Posterior cingulate gyrus (tissue), 11 donors: Measurements from ENCODE around the gene CDPF1.
"Not testable (repeated sequence)": the region's sequence is repeated elsewhere in the genome, so short reads cannot be mapped to it uniquely, and the experiment has no call there.

Experiments used
- DNase-seq, 10 donors: peaks; one replicate each; pipeline versions ENCODE4 v3.0.0 to v3.0.0-alpha.2; 2020 to 2021; ENCODE audit warnings: mixed read lengths in 3 of 10
- intact Hi-C: fragments of 100-400 bp; cut with DNase I; formaldehyde crosslinking; loops from one replicate; pipeline ENCODE4 v1.15.1; 2023

The CDPF1 gene

DNA sequence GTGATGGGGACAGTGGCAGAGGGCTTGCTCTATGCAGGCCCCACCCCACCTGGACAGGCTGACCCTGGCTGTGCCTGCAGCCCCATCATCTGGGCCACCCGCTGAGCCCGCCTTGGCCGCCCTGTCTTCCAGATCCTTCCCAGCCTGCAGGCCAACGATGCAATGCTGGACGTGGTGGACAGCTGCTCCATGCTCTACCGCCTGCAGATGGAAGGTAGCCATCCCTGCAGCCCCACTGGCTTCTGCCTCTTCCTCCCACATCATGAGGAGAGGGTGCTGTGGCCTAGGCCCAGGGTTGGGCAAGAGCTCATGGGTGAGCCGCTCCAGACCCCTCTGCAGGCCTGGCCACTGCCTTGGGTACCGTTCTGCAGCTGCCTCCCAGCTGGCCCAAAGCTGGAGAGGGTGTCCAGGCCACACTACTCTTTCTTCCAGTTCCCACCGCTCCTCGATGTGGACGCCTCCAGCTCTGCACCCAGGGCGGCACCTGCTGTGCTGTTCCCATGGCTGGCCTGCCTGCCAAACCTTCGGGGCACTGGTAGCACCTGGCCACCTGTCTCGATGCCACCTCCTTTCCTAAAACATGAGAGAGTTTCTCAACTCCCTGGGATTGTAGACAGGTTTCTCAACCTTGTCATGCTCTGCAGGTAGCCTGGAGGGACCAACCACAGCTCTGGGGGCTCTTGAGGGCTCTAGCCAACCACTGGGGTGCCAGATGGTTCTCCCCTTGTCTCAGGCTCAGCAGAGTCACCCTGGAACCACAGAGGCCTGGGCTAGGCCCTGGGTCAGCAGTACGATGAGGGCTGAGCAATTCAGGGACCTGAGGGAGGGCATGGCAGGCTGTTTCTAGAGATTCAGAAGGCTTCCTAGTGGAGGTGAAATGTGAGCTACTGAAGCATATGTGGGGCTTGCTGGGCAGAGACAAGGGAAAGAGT, 37.1 kb upstream of the CDPF1 start:
- peak in 3 of 10 donors; percentile 9 to 73 (median 72) for DNase-seq

GRCh38 chr22:46286006-46286405, 35.9 kb upstream of the CDPF1 start:
- intact Hi-C loops = no loop called here
- peak in 1 of 10 donors; percentile 55 for DNase-seq

More for the DNA sequence above, 37.1 kb upstream of the CDPF1 start:
- intact Hi-C loops = no loop called here

DNA sequence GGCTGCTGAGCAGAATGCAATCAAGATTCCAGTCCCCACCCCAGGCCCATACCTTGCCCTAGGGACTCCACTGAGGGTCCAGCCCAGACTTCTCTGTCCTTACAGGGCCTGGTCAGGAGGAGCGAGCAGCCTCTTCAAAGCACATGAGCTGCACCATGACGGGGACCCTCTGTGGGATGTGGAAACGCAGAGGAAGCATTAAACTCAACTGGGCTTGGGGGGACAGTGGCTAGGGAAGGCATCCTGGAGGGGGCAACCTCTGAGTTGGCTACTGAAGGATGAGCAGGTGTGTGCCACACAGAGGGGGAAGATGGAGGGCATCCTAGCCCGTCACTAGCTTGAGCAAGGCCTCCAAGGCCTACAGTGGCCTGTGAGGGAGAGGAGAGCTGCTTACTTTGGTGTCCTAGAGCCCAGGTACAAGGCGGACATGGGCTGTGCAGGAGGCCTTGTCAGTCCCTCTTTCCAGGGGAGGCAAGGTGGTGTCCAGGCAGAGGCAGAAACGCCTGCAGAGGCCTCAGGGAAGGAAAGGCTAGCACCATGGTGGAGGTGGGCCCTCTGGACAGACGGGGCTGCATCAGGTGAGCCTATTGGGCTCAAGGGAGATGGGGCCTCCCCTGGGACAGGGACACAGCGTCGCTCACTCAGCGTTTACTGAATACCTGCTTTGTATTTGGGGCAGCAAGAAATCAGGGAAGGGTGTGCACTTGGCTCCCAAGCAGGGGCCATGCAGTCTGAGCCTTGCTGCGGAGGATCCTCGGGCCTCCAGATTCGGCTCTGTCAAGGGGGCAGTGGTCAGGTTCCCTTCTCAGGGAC, 32.0 kb upstream of the CDPF1 start:
- DNase-seq = peak in 3 of 10 donors; percentile 25 to 75 (median 54)
- intact Hi-C loops = no loop called here

DNA sequence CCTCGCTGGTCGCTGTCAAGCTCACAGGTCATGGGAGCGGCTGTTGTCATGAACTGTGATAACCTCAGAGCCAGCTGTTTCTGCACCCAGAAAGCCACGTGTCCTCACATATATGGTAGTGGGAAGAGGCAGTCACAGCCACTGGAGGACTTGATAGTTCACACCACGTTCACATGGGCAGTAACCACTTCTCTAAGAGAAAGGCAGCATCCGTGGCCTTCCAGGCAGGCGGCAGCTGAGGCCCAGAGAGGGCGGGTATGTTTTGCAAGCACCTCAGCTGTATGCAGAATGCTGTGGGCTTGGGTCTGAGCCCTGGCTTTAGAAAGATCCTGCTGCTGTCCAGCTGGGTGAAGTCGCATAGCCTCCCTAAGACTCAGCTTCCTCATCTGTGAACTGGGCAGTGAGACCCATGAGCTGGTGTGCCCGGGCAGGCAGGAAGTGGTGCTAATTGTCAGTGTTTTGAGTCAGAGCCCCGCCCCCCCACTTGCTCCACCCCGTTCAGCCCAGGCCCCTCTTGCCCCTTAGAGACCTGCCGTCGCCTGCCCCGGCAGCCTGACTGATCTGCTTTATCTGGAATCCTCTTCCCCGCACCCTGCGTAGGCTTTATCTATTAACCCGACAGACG, 31.0 kb upstream of the CDPF1 start:
- intact Hi-C loops = no loop called here
- peak in 6 of 10 donors; percentile 28 to 87 (median 51) for DNase-seq

GRCh38 chr22:46280063-46280817, 30.1 kb upstream of the CDPF1 start:
- DNase-seq = peak in 3 of 10 donors; percentile 60 to 80 (median 69)
- intact Hi-C loops = no loop called here

DNA sequence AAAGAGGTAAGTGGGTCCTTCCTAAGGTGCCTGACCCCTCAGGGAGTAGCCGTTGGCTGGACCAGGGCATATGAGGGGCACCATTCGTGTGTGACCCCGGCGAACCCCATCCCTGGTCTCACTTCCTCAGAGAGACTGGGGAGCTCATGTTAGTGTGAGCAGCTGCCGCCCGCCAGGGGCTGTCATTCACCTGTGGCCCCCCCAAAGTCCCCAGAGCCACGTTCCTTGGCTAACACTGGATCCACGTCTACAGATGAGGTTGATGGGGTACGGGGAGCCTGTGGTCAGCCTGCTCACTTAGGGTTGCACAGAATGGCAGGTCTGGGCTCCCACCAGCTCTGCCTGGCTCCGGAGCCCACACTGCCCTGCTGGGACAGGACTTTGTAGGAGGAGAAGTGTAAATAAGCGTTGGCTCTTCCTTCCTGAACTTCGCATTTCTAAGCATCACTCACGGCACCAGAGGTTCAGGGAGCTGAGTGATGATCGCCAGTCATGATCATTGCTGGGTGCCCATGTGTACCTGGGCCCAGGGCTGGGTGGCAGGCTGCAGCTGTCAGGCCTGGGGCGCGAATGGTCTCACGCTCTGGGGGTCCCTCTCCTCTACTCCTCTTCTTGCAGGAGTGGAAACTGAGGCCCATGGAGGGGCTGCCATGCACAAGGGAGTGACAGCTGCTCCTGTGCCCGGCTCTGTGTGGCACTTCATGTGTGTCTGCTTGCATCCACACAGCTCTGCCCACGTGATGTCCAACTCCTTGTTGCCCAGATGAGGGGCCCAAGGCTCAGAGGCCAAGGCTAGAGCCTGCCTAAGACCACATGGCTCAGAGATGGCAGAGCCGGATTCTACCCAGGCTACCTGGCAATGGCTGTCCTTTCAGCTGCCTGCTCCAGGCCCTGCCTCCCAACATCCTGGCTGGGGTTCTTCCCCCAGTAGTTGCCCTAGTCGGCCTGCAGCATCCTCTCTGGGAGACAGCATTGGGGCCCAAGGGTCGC, 28.9 kb upstream of the CDPF1 start:
- intact Hi-C loops = no loop called here
- DNase-seq = peak in 3 of 10 donors; percentile 57 to 71 (median 70)

- DNase-seq = peak in 1 of 10 donors; percentile 35
- intact Hi-C loops = no loop called here
Observed at GRCh38 chr22:46276563-46276962, 26.5 kb upstream of the CDPF1 start.

GRCh38 chr22:46275455-46276122, 25.5 kb upstream of the CDPF1 start:
- no peak for DNase-seq
- intact Hi-C loops = no loop called here

DNA sequence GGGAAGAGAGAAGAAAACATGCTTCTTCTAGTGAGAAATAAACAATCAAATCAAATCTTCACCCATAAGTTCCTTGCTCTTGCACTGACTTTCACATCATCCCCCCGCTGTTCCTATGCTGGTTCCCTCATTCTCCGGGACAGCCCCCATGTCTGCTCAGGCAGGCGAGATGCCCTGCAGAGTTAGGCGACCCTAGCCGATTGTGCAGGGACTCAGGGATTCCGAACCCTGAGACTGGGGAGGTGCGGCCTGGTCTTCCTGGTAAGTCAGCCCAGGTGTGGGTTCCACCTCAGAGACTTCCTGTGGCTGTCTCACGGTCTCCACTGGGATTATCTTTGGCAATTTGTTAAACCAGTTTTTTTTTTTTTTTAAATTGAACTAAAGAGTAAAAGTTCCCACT, 24.3 kb upstream of the CDPF1 start:
- intact Hi-C loops = no loop called here
- DNase-seq = peak in 2 of 10 donors; percentile 33 to 39

DNA sequence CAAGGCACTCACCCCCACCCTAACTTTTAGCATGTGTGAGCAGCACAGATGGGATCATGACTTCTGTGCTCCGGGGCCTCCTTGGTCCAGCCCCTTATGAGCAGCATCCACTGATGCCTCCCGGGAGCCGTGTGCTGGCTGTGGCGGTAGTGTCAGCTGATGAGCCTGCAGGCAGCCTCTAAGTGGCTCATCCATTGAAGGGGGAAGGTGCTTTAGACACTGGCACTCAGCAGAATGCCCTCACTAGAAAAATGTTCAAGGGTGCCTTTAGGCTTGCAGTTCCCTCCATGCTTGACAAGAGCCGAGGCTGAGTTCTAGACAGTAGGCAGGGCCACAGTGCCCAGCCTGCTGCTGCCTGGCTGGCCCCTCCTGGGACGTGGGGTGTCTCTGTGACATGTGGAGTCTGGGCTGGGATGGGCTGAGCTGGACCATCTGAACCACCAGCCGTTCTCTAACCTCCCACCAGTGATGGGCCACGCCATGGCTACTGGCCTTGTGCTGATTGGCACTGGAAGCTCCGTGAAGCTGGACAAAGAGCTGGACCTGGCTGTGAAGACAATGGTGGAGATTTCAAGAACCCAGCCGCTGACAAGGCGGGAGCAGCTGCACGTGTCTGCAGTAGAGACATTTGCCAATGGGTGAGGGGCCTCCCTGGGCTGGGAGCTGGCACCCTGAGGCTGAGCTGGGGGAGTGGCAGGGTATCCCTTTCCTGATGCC, 23.5 kb upstream of the CDPF1 start:
- intact Hi-C loops = no loop called here
- peak in 2 of 10 donors; percentile 50 to 55 for DNase-seq

GRCh38 chr22:46272762-46273431, 22.8 kb upstream of the CDPF1 start:
- peak in 2 of 10 donors; percentile 30 to 49 for DNase-seq
- intact Hi-C loops = no loop called here

GRCh38 chr22:46272196-46272595, 22.1 kb upstream of the CDPF1 start:
- intact Hi-C loops = no loop called here
- no peak for DNase-seq

GRCh38 chr22:46269564-46269963, 19.5 kb upstream of the CDPF1 start:
- peak in 3 of 10 donors; percentile 37 to 53 (median 46) for DNase-seq
- intact Hi-C loops = no loop called here

DNA sequence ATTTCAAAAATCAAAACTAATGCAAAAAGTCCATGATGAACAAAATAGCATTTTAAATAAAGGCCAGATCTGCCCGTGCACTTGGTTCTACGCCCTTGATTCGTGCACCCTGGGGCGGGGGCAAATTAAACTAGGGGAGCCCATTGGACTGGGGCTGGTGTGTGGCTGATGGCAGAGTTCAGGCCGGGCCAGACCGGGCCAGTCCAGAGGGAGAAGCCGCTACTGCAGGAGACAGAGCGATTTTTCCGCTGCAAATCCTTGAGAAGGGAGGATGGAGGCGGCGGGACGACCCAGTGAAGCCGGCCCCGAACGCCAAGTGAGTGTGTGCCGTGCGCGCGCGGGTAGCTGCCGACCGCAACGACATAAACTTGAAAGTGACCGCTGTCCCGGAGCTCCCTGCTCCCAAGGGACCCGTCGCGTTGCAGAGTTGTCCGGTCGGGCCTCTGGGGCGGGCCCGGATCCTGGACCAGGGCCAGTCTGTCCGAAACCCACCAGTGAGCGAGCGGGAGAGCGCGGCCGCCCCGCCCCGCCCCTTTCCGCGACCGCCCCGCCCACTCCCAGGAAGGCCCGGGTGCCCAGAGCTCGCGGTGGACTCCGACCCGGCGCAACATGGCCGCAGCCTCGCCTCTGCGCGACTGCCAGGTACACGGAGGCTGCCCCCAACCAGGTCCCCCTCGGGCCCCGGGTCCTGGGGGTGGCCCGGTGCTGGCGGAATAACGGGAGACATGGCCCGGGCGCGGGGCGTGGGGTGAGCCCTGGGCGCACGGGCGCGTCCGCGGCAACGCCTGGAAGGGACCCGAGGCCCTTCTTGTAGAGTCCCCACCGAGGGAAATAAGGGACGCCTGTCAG, 17.6 kb upstream of the CDPF1 start, which contains the start of gene TTC38:
TTC38 (plus strand) TSS at position 578 of the 849 bp plus-strand sequence; CDS start at position 610, 32 bp downstream.
- intact Hi-C loops = no loop called here
- DNase-seq = peak; percentile 70 to 97 (median 85)

GRCh38 chr22:46265627-46266026, 15.5 kb upstream of the CDPF1 start:
- intact Hi-C loops = not testable (repeated sequence)
- DNase-seq = peak in 1 of 10 donors; percentile 33

GRCh38 chr22:46264520-46264919, 14.4 kb upstream of the CDPF1 start:
- peak in 1 of 10 donors; percentile 21 for DNase-seq
- intact Hi-C loops = not testable (repeated sequence)
